Ecto neural progenitor cell (in vitro differentiated cells): ENCODE results near the gene NOL11.
A peak's percentile ranks its signal among the peaks of the same experiment; 100 is the strongest.
"Not testable (repeated sequence)": the region's sequence is repeated elsewhere in the genome, so short reads cannot be mapped to it uniquely, and the experiment has no call there.

Source experiments
- DNase-seq: peaks from one replicate; pipeline ENCODE4 v3.0.0-alpha.2; 2018; ENCODE audit warnings: low spot score

The NOL11 gene

GRCh38 chr17:67717624-67718324, at the start of gene NOL11:
Gene NOL11, plus strand, starts transcription at chr17:67717936. Its CDS starts 12 bp downstream, at chr17:67717948.
- DNase-seq: peak; percentile 100

GRCh38 chr17:67671493-67671892, 46.2 kb upstream of the NOL11 start:
- DNase-seq: no peak

DNA sequence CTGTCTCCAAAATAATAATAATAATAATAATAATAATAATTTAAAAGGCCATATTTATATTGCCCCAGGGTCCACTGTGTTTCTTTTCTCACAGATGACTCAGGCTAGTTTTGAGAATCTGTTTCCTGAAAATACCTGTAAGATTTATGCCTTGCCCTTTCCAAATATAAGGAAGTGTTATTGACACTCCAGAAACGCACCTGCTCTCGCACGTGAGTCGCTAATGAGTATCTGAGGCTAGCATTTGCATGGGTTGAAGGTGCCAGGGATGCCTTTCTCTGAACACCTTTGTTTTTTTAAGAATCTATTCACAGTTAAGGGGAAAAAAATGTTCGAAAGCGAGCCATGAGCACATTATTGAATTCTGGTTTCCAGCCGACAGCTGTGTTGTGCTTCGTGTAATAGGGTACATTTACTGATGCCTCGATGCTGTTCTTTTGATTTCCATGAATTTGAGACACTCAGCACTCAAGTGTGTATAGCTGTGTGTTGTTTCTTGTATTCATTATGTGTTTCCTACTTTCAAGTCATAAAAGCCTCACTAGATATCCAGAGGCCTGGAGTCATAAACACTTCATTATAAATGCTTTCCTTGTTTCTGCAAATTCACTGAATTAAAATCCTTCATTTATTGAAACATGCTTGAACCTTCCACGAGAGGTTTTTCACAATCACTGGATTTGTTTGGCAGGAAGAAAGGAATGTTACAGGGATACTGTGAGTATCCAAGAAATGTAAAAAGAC, 45.0 kb upstream of the NOL11 start:
- DNase-seq: no peak

DNA sequence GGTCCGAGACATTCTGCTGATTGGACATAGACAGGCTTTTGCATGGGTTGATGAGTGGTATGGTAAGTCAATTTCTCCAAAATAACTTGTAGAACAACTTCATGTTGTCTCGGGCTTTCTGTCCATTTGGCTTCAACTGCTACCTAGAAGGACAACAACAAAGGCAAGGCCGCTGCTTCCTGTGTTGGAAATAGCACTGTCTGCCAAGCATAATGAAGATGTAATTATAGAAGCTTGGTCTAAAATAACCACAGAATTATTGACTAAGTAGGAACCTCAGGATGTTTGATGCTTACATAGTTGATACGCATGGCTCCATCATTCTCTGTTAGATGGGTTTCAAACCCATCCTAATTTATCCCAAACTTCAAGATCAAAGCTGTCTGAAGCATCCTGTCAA, 42.3 kb upstream of the NOL11 start:
- no peak for DNase-seq

DNA sequence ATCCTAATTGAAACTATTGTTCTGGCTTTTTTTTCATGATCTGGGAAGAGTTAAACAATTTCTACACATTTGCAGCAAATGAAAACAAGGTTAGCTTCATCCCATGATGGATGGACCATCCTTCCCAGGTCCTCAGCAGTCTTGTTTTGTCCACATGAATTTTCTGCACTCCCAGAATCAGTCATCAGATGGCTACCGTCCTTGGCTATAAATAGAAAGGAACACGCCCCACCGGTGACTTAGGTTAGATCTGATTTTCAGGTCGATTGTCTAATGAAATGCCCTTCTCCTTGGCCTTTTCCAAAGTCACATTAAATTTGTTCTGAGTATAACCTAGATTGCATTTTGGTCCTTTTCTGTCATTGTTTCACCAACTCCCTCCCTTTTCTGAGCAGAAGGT, 41.4 kb upstream of the NOL11 start:
- DNase-seq: no peak

GRCh38 chr17:67678414-67678813, 39.3 kb upstream of the NOL11 start:
- no peak for DNase-seq

GRCh38 chr17:67679225-67679624, 38.5 kb upstream of the NOL11 start:
- DNase-seq: no peak

- no peak for DNase-seq
These were observed 38.0 kb upstream of the NOL11 start for GRCh38 chr17:67679721-67680120.

DNA sequence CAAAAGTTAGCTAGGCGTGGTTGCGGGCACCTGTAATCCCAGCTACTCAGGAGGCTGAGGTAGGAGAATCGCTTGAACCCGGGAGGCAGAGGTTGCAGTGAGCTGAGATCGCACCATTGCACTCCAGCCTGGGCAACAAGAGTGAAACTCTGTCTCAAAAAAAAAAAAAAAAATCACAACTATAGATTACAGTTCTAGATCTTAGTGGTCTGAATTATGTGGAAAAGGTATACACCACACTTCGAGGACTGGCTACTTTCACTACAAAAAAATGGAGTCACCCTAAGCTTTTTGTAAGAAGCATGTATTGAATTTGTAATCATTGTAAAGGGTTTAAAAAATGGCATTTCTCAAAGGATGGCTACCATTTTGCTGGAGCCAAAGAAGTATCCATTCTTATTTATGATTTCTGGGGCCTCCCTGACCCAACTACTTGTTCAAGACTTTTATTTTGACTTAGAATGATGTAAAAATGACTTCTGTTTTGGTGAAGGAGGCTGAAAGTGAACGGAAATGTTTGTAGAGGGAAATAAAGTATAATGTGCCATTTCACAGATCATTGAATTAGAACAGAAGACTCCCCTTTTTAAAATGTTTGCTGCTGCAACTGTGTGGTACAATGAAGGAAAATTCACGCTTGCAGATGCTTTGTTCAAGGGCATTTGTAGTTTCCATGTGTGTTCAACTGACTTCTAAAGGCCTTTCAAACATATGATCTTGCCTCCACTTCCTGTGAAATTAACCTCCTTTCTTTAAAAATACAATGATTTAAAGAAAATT, 37.1 kb upstream of the NOL11 start:
- DNase-seq: no peak

DNA sequence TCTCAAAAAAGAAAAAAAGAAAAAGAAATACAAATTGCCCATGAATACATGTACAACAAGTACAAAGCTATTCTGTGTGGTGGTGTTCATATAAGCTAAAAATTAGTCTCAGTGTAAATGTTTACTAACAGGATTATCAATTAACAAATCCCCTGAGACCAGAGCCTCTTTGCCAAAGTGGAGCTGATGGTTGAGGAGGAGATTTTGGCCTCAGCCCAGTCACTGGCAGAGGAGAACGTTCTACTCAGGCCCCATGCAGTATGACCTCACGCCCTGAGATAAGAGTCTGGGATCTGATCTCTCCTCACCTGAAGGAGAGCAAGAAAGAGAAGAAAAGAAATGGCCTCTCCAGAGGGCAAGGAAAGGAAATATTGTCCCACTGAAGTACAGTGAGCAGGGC, 35.5 kb upstream of the NOL11 start:
- DNase-seq: no peak

DNA sequence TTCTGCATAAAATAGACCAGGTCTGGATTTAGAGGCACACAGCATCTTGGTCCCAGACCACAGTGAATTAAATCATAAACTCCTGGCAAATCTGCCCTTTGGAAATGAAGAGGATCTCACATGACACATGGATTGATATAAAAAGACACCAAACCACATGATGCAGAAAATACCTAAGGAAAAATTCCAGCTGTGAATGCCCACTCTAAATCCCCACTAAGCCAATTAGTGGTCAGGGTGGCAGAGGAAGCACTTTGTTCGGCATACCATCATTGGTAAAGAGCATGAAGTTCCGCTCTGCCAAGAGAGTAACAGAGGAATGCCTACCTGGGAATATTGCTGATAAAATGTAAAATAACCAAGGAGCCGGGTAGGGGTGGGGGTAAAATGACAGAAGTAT, 32.4 kb upstream of the NOL11 start:
- DNase-seq: no peak

- no peak for DNase-seq
These were observed 31.5 kb upstream of the NOL11 start for GRCh38 chr17:67686241-67686640.

- no peak for DNase-seq
These were observed 30.2 kb upstream of the NOL11 start for GRCh38 chr17:67687511-67687910.

GRCh38 chr17:67689534-67690177, 28.1 kb upstream of the NOL11 start:
- no peak for DNase-seq

GRCh38 chr17:67693811-67694210, 23.9 kb upstream of the NOL11 start:
- DNase-seq: no peak

DNA sequence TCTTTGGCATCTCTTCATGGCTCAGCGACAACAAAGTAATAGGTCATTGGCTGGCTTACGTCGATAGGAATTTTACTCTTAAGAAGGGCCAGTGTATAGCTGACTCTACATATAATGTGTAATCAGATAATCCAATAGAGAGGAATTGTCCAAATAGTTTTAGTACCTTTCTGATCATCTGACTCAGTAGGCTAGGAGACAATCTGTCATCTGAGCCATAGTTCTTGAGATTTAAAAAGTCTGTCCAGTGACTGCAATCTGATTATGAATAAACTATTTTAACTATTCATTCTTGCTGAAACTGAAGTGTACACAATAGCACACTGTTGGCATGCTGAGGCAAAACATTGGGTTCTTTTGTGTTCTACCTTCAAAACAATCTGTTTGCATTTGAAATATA, 21.4 kb upstream of the NOL11 start:
- no peak for DNase-seq

DNA sequence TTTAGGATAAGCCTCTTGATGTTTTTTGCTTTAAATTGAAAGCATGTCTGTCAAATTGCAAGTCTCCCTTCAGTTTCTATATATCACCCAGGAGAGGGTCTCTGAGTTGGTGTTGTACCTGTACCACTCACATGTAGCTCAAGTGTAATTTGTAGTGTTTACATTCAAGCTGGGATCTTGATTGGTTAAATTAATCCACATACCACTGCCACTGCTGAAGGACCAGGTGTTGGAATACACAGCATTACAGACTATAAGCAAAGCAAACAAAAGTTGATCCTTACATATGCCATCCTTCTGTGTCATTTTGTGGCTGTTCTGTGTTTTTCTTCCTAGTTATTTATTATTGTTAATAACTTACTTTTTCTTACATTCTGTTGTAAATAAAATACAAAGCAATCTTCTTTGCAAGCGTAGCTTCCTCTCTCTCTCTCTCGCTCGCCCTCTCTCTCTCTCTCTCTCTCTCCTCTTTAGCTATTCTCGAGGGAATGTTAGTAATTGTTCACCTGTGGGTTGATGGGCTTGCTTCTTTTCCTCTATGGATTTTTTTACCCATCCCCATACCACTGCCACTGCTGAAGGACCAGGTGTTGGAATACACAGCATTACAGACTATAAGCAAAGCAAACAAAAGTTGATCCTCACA, 20.8 kb upstream of the NOL11 start:
- no peak for DNase-seq

GRCh38 chr17:67700037-67700724, 17.6 kb upstream of the NOL11 start:
- DNase-seq: no peak

DNA sequence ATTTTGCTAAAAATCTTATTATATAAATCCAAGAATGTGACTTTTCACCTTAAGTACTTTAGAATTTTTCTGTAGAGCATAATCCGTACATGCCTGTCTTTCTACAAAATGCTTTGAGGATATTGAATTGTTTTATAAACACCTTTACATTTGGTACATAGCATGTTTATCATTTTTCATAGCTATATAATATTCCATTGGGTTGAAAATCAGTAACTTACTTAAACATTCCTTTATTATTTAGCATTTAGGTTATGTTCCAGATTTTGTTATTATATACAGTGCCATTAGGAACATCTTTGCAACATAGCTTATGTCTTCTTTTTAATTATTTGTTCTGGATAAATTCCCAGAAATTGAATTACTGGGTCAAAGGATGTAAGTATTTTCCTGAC, 17.0 kb upstream of the NOL11 start:
- DNase-seq: no peak

- DNase-seq: not testable (repeated sequence)
These were observed 14.9 kb upstream of the NOL11 start for GRCh38 chr17:67702861-67703260.

- no peak for DNase-seq
These were observed 10.3 kb upstream of the NOL11 start for GRCh38 chr17:67707442-67707841.
